HFF-Myc (cell line): ENCODE results near the gene USP20.
A peak's percentile ranks its signal among the peaks of the same experiment; 100 is the strongest.

Source experiments
- DNase-seq: peaks from one replicate; pipeline ENCODE4 v3.0.0-alpha.2; 2011; ENCODE audit warnings: low read depth; ENCODE audit errors: extremely low read depth
- H3K4me3 ChIP-seq: replicated peaks from 2 replicates; pipeline ENCODE4 v1.5.1; 2011; ENCODE audit warnings: low read depth, mild to moderate bottlenecking, control low read depth, low read length
- CTCF ChIP-seq: IDR thresholded peaks from 2 replicates; pipeline ENCODE4 v1.5.1; 2012; ENCODE audit warnings: mild to moderate bottlenecking, low read depth, low read length, control low read depth; ENCODE audit errors: missing control alignments

The USP20 gene

GRCh38 chr9:129884220-129885017 is 49.2 kb downstream of the USP20 start:
- H3K4me3 ChIP-seq = peak overlapping the region; percentile 9; the same call in 1 of the 2 replicates
- DNase-seq = peak; percentile 62
- no peak for TF ChIP-seq CTCF

- H3K4me3 ChIP-seq = peak overlapping the region; percentile 9; the same call in 1 of the 2 replicates
- DNase-seq = no peak
- no peak for TF ChIP-seq CTCF
These were observed 49.9 kb downstream of the USP20 start for GRCh38 chr9:129885018-129885669.

- peak; percentile 43 for DNase-seq
These were observed 50.4 kb downstream of the USP20 start for GRCh38 chr9:129885670-129886106.

GRCh38 chr9:129886226-129887174 is 51.2 kb downstream of the USP20 start:
- TF ChIP-seq CTCF = no peak
- no peak overlapping the region for H3K4me3 ChIP-seq
- no peak for DNase-seq

More at GRCh38 chr9:129885670-129886106, 50.4 kb downstream of the USP20 start:
- TF ChIP-seq CTCF = peak; percentile 88
- no peak overlapping the region for H3K4me3 ChIP-seq

GRCh38 chr9:129887334-129888292 is 52.4 kb downstream of the USP20 start:
- no peak for DNase-seq
- peak; percentile 4 for TF ChIP-seq CTCF
- no peak overlapping the region for H3K4me3 ChIP-seq
